NCI-H2196 (cell line): ENCODE data around the gene GAREM2.
A peak's percentile ranks its signal among the peaks of the same experiment; 100 is the strongest.
"Not testable (repeated sequence)": the region's sequence is repeated elsewhere in the genome, so short reads cannot be mapped to it uniquely, and the experiment has no call there.

Experiments used
- DNase-seq: peaks from one replicate; lab custom pipeline; 2025; ENCODE audit not compliant: unreplicated experiment; lab: John Stamatoyannopoulos, UW

GAREM2 gene

GRCh38 chr2:26172871-26173775 lies at the start of gene GAREM2:
GAREM2 (plus strand) TSS chr2:26173088; CDS start chr2:26173221, 133 bp downstream.
- no peak for DNase-seq

GRCh38 chr2:26123426-26123825 lies 49.5 kb upstream of the GAREM2 start:
- no peak for DNase-seq

GRCh38 chr2:26126074-26126473 lies 46.8 kb upstream of the GAREM2 start:
- DNase-seq = no peak

GRCh38 chr2:26128176-26128575 lies 44.7 kb upstream of the GAREM2 start:
- DNase-seq = no peak

- no peak for DNase-seq
Measured at GRCh38 chr2:26130763-26131162, 42.1 kb upstream of the GAREM2 start.

GRCh38 chr2:26136451-26136850 lies 36.4 kb upstream of the GAREM2 start:
- DNase-seq = no peak

- peak; percentile 39 for DNase-seq
Measured at GRCh38 chr2:26139269-26140183, 33.4 kb upstream of the GAREM2 start.

GRCh38 chr2:26141145-26141769 lies 31.6 kb upstream of the GAREM2 start:
- DNase-seq = no peak

- DNase-seq = peak; percentile 28
Measured at GRCh38 chr2:26144031-26144430, 28.9 kb upstream of the GAREM2 start.

- DNase-seq = peak; percentile 47
Measured at GRCh38 chr2:26144953-26145680, 27.8 kb upstream of the GAREM2 start.

- no peak for DNase-seq
Measured at GRCh38 chr2:26148501-26148900, 24.4 kb upstream of the GAREM2 start.

GRCh38 chr2:26150243-26150642 lies 22.6 kb upstream of the GAREM2 start:
- no peak for DNase-seq

GRCh38 chr2:26157580-26157979 lies 15.3 kb upstream of the GAREM2 start:
- DNase-seq = no peak

- no peak for DNase-seq
Measured at GRCh38 chr2:26161926-26162325, 11.0 kb upstream of the GAREM2 start.

- no peak for DNase-seq
Measured at GRCh38 chr2:26162963-26163362, 9.9 kb upstream of the GAREM2 start.

GRCh38 chr2:26164231-26164630 lies 8.7 kb upstream of the GAREM2 start:
- DNase-seq = no peak

- no peak for DNase-seq
Measured at GRCh38 chr2:26164641-26165211, 8.2 kb upstream of the GAREM2 start.

- no peak for DNase-seq
Measured at GRCh38 chr2:26165403-26165802, 7.5 kb upstream of the GAREM2 start.

GRCh38 chr2:26166541-26166940 lies 6.3 kb upstream of the GAREM2 start:
- not testable (repeated sequence) for DNase-seq

- no peak for DNase-seq
Measured at GRCh38 chr2:26168785-26169184, 4.1 kb upstream of the GAREM2 start.
